Measurements from ENCODE around the gene PAQR6. TPM values are rescaled to one million over a fixed set of nuclear protein-coding genes. Genes with fewer than 3 reads are reported as not detected.
A peak's percentile ranks its signal among the peaks of the same experiment; 100 is the strongest.

The PAQR6 gene
- total RNA-seq, 1 donor from 2014 or later: 21.5 TPM

GRCh38 chr1:156228501-156228900 is 19.4 kb downstream of the PAQR6 start:
- no peak for TF ChIP-seq CTCF (IDR thresholded peaks at IDR 0.05; ENCODE audit: unreplicated experiment)
- Mint-ChIP-seq H3K36me3 (ENCODE audit: insufficient read depth) (peaks cover 13% of the 10 kb centered on the region), H3K4me1 (ENCODE audit: low read depth) (peaks cover 3% of the 10 kb centered on the region), H3K9me3 (ENCODE audit: low read depth) (no peaks in the 10 kb centered on the region), H3K27ac (no peak overlapping the region), H3K4me3 (ENCODE audit: low read depth) (no peak overlapping the region), H3K27me3 (no peaks in the 10 kb centered on the region)
- no peak for DNase-seq (ENCODE audit: low spot score, unreplicated experiment)

GRCh38 chr1:156226782-156227181 is 21.1 kb downstream of the PAQR6 start:
- no peaks in the 10 kb centered on the region for H3K27me3 Mint-ChIP-seq
- H3K4me3 Mint-ChIP-seq (ENCODE audit: low read depth): no peak overlapping the region
- peaks cover 3% of the 10 kb centered on the region for H3K4me1 Mint-ChIP-seq (ENCODE audit: low read depth)
- H3K27ac Mint-ChIP-seq: no peak overlapping the region
- no peaks in the 10 kb centered on the region for H3K9me3 Mint-ChIP-seq (ENCODE audit: low read depth)
- peaks cover 22% of the 10 kb centered on the region for H3K36me3 Mint-ChIP-seq (ENCODE audit: insufficient read depth)
- no peak for TF ChIP-seq CTCF (IDR thresholded peaks at IDR 0.05; ENCODE audit: unreplicated experiment)
- no peak for DNase-seq (ENCODE audit: low spot score, unreplicated experiment)

GRCh38 chr1:156226116-156226538 is 21.7 kb downstream of the PAQR6 start:
- Mint-ChIP-seq H3K27ac (no peak overlapping the region), H3K4me3 (ENCODE audit: low read depth) (no peak overlapping the region), H3K9me3 (ENCODE audit: low read depth) (no peaks in the 10 kb centered on the region), H3K36me3 (ENCODE audit: insufficient read depth) (peaks cover 26% of the 10 kb centered on the region), H3K27me3 (no peaks in the 10 kb centered on the region), H3K4me1 (ENCODE audit: low read depth) (peaks cover 3% of the 10 kb centered on the region)
- no peak for TF ChIP-seq CTCF (IDR thresholded peaks at IDR 0.05; ENCODE audit: unreplicated experiment)
- no peak for DNase-seq (ENCODE audit: low spot score, unreplicated experiment)

GRCh38 chr1:156225677-156226014 is 22.2 kb downstream of the PAQR6 start:
- peaks cover 27% of the 10 kb centered on the region for H3K36me3 Mint-ChIP-seq (ENCODE audit: insufficient read depth)
- no peak for DNase-seq (ENCODE audit: low spot score, unreplicated experiment)
- peak overlapping the region; percentile 0 for H3K27ac Mint-ChIP-seq
- TF ChIP-seq CTCF (IDR thresholded peaks at IDR 0.05; ENCODE audit: unreplicated experiment): no peak
- H3K27me3 Mint-ChIP-seq: no peaks in the 10 kb centered on the region
- H3K4me3 Mint-ChIP-seq (ENCODE audit: low read depth): no peak overlapping the region
- no peaks in the 10 kb centered on the region for H3K9me3 Mint-ChIP-seq (ENCODE audit: low read depth)
- H3K4me1 Mint-ChIP-seq (ENCODE audit: low read depth): peaks cover 3% of the 10 kb centered on the region

- H3K4me3 Mint-ChIP-seq (ENCODE audit: low read depth): no peak overlapping the region
- H3K27ac Mint-ChIP-seq: no peak overlapping the region
- TF ChIP-seq CTCF (IDR thresholded peaks at IDR 0.05; ENCODE audit: unreplicated experiment): no peak
- no peak for DNase-seq (ENCODE audit: low spot score, unreplicated experiment)
- H3K4me1 Mint-ChIP-seq (ENCODE audit: low read depth): peaks cover 3% of the 10 kb centered on the region
- H3K36me3 Mint-ChIP-seq (ENCODE audit: insufficient read depth): peaks cover 25% of the 10 kb centered on the region
- no peaks in the 10 kb centered on the region for H3K9me3 Mint-ChIP-seq (ENCODE audit: low read depth)
- no peaks in the 10 kb centered on the region for H3K27me3 Mint-ChIP-seq
Measured at GRCh38 chr1:156221986-156222692, 25.7 kb downstream of the PAQR6 start.
